ENCODE results near the gene PKD2L1.
A peak's percentile ranks its signal among the peaks of the same experiment; 100 is the strongest.

DNA sequence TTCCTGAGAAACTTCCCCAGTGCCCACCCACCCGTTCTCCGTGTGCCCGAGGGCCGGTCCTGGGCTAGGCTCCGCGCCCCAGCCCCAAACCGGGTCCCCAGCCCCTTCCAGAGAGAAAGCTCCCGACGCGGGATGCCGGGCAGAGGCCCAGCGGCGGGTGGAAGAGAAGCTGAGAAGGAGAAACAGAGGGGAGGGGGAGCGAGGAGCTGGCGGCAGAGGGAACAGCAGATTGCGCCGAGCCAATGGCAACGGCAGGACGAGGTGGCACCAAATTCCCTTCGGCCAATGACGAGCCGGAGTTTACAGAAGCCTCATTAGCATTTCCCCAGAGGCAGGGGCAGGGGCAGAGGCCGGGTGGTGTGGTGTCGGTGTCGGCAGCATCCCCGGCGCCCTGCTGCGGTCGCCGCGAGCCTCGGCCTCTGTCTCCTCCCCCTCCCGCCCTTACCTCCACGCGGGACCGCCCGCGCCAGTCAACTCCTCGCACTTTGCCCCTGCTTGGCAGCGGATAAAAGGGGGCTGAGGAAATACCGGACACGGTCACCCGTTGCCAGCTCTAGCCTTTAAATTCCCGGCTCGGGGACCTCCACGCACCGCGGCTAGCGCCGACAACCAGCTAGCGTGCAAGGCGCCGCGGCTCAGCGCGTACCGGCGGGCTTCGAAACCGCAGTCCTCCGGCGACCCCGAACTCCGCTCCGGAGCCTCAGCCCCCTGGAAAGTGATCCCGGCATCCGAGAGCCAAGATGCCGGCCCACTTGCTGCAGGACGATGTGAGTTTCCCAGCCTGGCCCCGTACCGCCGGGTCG, 16.9 kb upstream of the PKD2L1 start, which contains the start of gene SCD:
- TF ChIP-seq EZH2 (IDR thresholded peaks at IDR 0.05; ENCODE audit: borderline replicate concordance, insufficient read depth, low read length, poor library complexity, severe bottlenecking) (no peak), POLR2AphosphoS5 (IDR thresholded peaks at IDR 0.05) (peak; percentile 66), SMC3 (conservative IDR thresholded peaks at IDR 0.05; ENCODE audit: poor library complexity) (no peak), EP300 (conservative IDR thresholded peaks at IDR 0.05; ENCODE audit: poor library complexity, severe bottlenecking) (peak; percentile 19)
- TF ChIP-seq, protein P1, sequence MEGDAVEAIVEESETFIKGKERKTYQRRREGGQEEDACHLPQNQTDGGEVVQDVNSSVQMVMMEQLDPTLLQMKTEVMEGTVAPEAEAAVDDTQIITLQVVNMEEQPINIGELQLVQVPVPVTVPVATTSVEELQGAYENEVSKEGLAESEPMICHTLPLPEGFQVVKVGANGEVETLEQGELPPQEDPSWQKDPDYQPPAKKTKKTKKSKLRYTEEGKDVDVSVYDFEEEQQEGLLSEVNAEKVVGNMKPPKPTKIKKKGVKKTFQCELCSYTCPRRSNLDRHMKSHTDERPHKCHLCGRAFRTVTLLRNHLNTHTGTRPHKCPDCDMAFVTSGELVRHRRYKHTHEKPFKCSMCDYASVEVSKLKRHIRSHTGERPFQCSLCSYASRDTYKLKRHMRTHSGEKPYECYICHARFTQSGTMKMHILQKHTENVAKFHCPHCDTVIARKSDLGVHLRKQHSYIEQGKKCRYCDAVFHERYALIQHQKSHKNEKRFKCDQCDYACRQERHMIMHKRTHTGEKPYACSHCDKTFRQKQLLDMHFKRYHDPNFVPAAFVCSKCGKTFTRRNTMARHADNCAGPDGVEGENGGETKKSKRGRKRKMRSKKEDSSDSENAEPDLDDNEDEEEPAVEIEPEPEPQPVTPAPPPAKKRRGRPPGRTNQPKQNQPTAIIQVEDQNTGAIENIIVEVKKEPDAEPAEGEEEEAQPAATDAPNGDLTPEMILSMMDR (IDR thresholded peaks at IDR 0.05; ENCODE audit: poor library complexity, severe bottlenecking) = no peak
- TF ChIP-seq, protein P2, sequence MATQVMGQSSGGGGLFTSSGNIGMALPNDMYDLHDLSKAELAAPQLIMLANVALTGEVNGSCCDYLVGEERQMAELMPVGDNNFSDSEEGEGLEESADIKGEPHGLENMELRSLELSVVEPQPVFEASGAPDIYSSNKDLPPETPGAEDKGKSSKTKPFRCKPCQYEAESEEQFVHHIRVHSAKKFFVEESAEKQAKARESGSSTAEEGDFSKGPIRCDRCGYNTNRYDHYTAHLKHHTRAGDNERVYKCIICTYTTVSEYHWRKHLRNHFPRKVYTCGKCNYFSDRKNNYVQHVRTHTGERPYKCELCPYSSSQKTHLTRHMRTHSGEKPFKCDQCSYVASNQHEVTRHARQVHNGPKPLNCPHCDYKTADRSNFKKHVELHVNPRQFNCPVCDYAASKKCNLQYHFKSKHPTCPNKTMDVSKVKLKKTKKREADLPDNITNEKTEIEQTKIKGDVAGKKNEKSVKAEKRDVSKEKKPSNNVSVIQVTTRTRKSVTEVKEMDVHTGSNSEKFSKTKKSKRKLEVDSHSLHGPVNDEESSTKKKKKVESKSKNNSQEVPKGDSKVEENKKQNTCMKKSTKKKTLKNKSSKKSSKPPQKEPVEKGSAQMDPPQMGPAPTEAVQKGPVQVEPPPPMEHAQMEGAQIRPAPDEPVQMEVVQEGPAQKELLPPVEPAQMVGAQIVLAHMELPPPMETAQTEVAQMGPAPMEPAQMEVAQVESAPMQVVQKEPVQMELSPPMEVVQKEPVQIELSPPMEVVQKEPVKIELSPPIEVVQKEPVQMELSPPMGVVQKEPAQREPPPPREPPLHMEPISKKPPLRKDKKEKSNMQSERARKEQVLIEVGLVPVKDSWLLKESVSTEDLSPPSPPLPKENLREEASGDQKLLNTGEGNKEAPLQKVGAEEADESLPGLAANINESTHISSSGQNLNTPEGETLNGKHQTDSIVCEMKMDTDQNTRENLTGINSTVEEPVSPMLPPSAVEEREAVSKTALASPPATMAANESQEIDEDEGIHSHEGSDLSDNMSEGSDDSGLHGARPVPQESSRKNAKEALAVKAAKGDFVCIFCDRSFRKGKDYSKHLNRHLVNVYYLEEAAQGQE (IDR thresholded peaks at IDR 0.05; ENCODE audit: borderline replicate concordance) = no peak
